ENCODE results near the gene PPP1R9B.
A peak's percentile ranks its signal among the peaks of the same experiment; 100 is the strongest.

Gene PPP1R9B

GRCh38 chr17:50141026-50141744, 9.3 kb downstream of the PPP1R9B start:
- H3K9me2 ChIP-seq (ENCODE audit: low read depth, low read length), result no peaks in the 10 kb centered on the region
- no peaks in the 10 kb centered on the region for H3K4me1 ChIP-seq (ENCODE audit: insufficient read depth, low read length, severe bottlenecking)
- no peak overlapping the region for H3K4me2 ChIP-seq (ENCODE audit: low read length)
- H3K9me3 ChIP-seq (ENCODE audit: low read length), result no peaks in the 10 kb centered on the region
- no peaks in the 10 kb centered on the region for H3K27me3 ChIP-seq (ENCODE audit: insufficient read depth, low read length)
- no peak overlapping the region for H3K9ac ChIP-seq (ENCODE audit: low read length)
- no peak for TF ChIP-seq CTCF (IDR thresholded peaks at IDR 0.05; ENCODE audit: low read length)
- TF ChIP-seq EZH2 (IDR thresholded peaks at IDR 0.05; ENCODE audit: borderline replicate concordance, low read length), result no peak
- no peak overlapping the region for H3K27ac ChIP-seq (ENCODE audit: low read depth, low read length, poor library complexity, severe bottlenecking)
- H3K4me3 ChIP-seq (ENCODE audit: low read depth, low read length, poor library complexity, severe bottlenecking), result no peak overlapping the region
- no peaks in the 10 kb centered on the region for H3K79me2 ChIP-seq (ENCODE audit: insufficient read depth, low read length)
- H2AFZ ChIP-seq (ENCODE audit: low read length), result no peak overlapping the region
- no peaks in the 10 kb centered on the region for H3F3A ChIP-seq (ENCODE audit: insufficient read depth, low read length)
- no peaks in the 10 kb centered on the region for H4K20me1 ChIP-seq (ENCODE audit: insufficient read depth, low read length)
- H3K36me3 ChIP-seq (ENCODE audit: insufficient read depth, low read length), result peaks cover 90% of the 10 kb centered on the region

GRCh38 chr17:50139950-50140885, 10.3 kb downstream of the PPP1R9B start:
- no peak overlapping the region for H2AFZ ChIP-seq (ENCODE audit: low read length)
- no peak overlapping the region for H3K4me3 ChIP-seq (ENCODE audit: low read depth, low read length, poor library complexity, severe bottlenecking)
- no peaks in the 10 kb centered on the region for H3K9me2 ChIP-seq (ENCODE audit: low read depth, low read length)
- no peaks in the 10 kb centered on the region for H3K27me3 ChIP-seq (ENCODE audit: insufficient read depth, low read length)
- no peak overlapping the region for H3K27ac ChIP-seq (ENCODE audit: low read depth, low read length, poor library complexity, severe bottlenecking)
- H3K36me3 ChIP-seq (ENCODE audit: insufficient read depth, low read length), result peaks cover 94% of the 10 kb centered on the region
- no peak overlapping the region for H3K4me2 ChIP-seq (ENCODE audit: low read length)
- H3K9ac ChIP-seq (ENCODE audit: low read length), result no peak overlapping the region
- no peaks in the 10 kb centered on the region for H4K20me1 ChIP-seq (ENCODE audit: insufficient read depth, low read length)
- no peaks in the 10 kb centered on the region for H3F3A ChIP-seq (ENCODE audit: insufficient read depth, low read length)
- H3K9me3 ChIP-seq (ENCODE audit: low read length), result no peaks in the 10 kb centered on the region
- TF ChIP-seq CTCF (IDR thresholded peaks at IDR 0.05; ENCODE audit: low read length), result peak; percentile 77
- TF ChIP-seq EZH2 (IDR thresholded peaks at IDR 0.05; ENCODE audit: borderline replicate concordance, low read length), result no peak
- no peaks in the 10 kb centered on the region for H3K4me1 ChIP-seq (ENCODE audit: insufficient read depth, low read length, severe bottlenecking)
- H3K79me2 ChIP-seq (ENCODE audit: insufficient read depth, low read length), result no peaks in the 10 kb centered on the region

GRCh38 chr17:50139185-50139783, 11.2 kb downstream of the PPP1R9B start:
- Histone ChIP-seq H3K79me2 (ENCODE audit: insufficient read depth, low read length) (no peaks in the 10 kb centered on the region), H3K9me2 (ENCODE audit: low read depth, low read length) (no peaks in the 10 kb centered on the region), H3K4me3 (ENCODE audit: low read depth, low read length, poor library complexity, severe bottlenecking) (no peak overlapping the region), H3F3A (ENCODE audit: insufficient read depth, low read length) (no peaks in the 10 kb centered on the region), H3K27me3 (ENCODE audit: insufficient read depth, low read length) (no peaks in the 10 kb centered on the region), H3K4me2 (ENCODE audit: low read length) (no peak overlapping the region), H3K9me3 (ENCODE audit: low read length) (no peaks in the 10 kb centered on the region), H3K4me1 (ENCODE audit: insufficient read depth, low read length, severe bottlenecking) (no peaks in the 10 kb centered on the region), H3K27ac (ENCODE audit: low read depth, low read length, poor library complexity, severe bottlenecking) (no peak overlapping the region), H3K9ac (ENCODE audit: low read length) (no peak overlapping the region), H3K36me3 (ENCODE audit: insufficient read depth, low read length) (peaks cover 93% of the 10 kb centered on the region), H4K20me1 (ENCODE audit: insufficient read depth, low read length) (no peaks in the 10 kb centered on the region), H2AFZ (ENCODE audit: low read length) (no peak overlapping the region)
- TF ChIP-seq CTCF (IDR thresholded peaks at IDR 0.05; ENCODE audit: low read length) (no peak), EZH2 (IDR thresholded peaks at IDR 0.05; ENCODE audit: borderline replicate concordance, low read length) (no peak)
